Measurements from ENCODE around the gene PMM1. TPM values are rescaled to one million over a fixed set of nuclear protein-coding genes. Genes with fewer than 3 reads are reported as not detected.

PMM1 gene
- total and polyA plus RNA-seq, 9 donors, result 19.9 to 76.6 (median 55.7) TPM

DNA sequence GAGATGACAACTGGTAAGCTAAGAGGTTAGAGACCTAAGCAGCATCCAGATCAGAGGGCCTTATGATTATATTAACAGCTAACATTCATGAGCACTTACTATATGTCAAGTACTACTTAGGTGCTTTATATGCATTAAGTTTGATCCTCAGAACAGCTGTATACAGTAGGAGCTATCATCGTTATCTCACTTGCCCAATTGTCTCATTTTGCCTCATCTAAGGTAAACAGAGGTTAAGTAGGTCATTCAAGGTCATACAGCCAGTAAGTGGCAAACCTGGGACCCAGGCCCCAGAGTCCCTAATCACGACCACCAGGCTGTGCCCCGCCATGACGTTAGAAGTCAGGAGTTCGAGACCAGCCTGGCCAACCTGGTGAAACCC lies 40.8 kb downstream of the PMM1 start:
- TF ChIP-seq, protein P1, sequence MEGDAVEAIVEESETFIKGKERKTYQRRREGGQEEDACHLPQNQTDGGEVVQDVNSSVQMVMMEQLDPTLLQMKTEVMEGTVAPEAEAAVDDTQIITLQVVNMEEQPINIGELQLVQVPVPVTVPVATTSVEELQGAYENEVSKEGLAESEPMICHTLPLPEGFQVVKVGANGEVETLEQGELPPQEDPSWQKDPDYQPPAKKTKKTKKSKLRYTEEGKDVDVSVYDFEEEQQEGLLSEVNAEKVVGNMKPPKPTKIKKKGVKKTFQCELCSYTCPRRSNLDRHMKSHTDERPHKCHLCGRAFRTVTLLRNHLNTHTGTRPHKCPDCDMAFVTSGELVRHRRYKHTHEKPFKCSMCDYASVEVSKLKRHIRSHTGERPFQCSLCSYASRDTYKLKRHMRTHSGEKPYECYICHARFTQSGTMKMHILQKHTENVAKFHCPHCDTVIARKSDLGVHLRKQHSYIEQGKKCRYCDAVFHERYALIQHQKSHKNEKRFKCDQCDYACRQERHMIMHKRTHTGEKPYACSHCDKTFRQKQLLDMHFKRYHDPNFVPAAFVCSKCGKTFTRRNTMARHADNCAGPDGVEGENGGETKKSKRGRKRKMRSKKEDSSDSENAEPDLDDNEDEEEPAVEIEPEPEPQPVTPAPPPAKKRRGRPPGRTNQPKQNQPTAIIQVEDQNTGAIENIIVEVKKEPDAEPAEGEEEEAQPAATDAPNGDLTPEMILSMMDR (IDR thresholded peaks at IDR 0.05), result no peak
- TF ChIP-seq POLR2A (IDR thresholded peaks at IDR 0.05) (no peak), EP300 (IDR thresholded peaks at IDR 0.05) (no peak)
- 87 to 98% (median 90%) methylated on average over 5 of the region's 5 CpGs for WGBS, 3 donors
- Histone ChIP-seq H3K9me3 (no peaks in the 10 kb centered on the region), H3K4me1 (ENCODE audit: insufficient read depth) (no peaks in the 10 kb centered on the region), H3K27ac (no peak overlapping the region), H3K27me3 (no peaks in the 10 kb centered on the region), H3K4me3 (no peak overlapping the region), H3K36me3 (no peaks in the 10 kb centered on the region)
- intact Hi-C loops (cut with DNase I), result loop anchor here in 1 of 4 donors (10.0 kb wide), 1 partner anchor 46 kb away; no protein-coding TSS in a partner anchor
- DNase-seq, result no peak

DNA sequence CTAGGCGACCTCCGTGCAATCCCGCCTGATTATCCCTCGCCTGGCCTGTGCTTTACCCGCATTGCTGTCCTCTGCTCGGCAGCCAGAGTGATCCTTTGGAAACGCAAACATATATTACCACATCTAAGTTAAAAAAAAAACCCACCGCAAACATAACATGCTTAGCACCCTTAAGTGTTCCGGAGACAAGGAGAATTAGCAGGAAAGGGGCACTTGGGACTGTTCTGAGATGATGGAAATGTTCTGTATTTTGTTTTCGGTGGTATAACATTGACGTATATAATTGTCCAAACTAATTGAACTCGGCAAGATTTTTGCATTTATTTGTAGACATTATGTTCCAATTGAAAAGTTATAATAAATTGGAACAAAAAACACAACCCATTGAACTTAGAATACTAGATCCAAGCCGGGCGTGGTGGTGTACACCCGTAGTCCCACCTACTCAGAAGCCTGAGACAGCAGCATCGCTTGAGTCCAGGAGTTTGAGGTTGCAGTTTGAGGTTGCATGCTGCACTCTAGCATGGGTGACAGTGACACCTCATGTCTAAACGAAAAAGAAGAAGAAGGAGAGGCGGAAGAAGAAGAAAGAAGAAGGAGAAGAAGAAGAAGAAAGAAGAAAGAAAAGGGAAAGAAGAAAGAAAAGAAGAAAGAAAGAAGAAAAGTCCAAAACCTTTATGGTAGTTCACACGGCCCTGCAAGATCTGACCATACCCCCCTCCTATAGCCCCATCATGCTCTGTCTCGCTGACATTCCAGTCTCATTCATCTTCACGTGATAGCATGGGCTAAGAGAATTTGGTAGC lies 44.8 kb downstream of the PMM1 start:
- H3K4me1 ChIP-seq (ENCODE audit: insufficient read depth), result peaks cover 5% of the 10 kb centered on the region
- no peak overlapping the region for H3K27ac ChIP-seq
- no peaks in the 10 kb centered on the region for H3K27me3 ChIP-seq
- H3K9me3 ChIP-seq, result no peaks in the 10 kb centered on the region
- intact Hi-C loops (cut with DNase I), result loop anchor here in 3 of 4 donors (5.0 to 10.0 kb wide), 2 partner anchors 50 to 52 kb away; no protein-coding TSS in a partner anchor
- 22 to 25% (median 24%) methylated on average over 21 of the region's 21 CpGs for WGBS, 3 donors
- no peak for TF ChIP-seq EP300 (IDR thresholded peaks at IDR 0.05)
- H3K4me3 ChIP-seq, result peak overlapping the region; percentile 83
- no peaks in the 10 kb centered on the region for H3K36me3 ChIP-seq
- DNase-seq, result no peak

- Histone ChIP-seq H3K27me3 (no peaks in the 10 kb centered on the region), H3K36me3 (no peaks in the 10 kb centered on the region), H3K27ac (peak within 1 kb of the TSS; percentile 65 to 76), H3K4me3 (peak within 1 kb of the TSS; percentile 83), H3K4me1 (ENCODE audit: insufficient read depth) (peaks cover 5% of the 10 kb centered on the region), H3K9me3 (no peaks in the 10 kb centered on the region)
- WGBS, 3 donors, result 1 to 2% (median 1%) methylated on average over 76 to 80 of the region's 80 CpGs
- DNase-seq, result peak; percentile 98 to 99 (median 99)
- intact Hi-C loops (cut with DNase I), result loop anchor here in 3 of 4 donors (5.0 to 10.0 kb wide), 2 partner anchors 51 to 53 kb away; no protein-coding TSS in a partner anchor
- TF ChIP-seq POLR2A (IDR thresholded peaks at IDR 0.05) (peak; percentile 58), EP300 (IDR thresholded peaks at IDR 0.05) (no peak)
- TF ChIP-seq, protein P1 (IDR thresholded peaks at IDR 0.05), result peak; percentile 56 to 65 (median 64)
These were observed 45.6 kb downstream of the PMM1 start, which contains the start of gene POLR3H for GRCh38 chr22:41543854-41544670. TSS of gene POLR3H (minus strand) at chr22:41544470. CDS start at chr22:41544101, 369 bp downstream.

DNA sequence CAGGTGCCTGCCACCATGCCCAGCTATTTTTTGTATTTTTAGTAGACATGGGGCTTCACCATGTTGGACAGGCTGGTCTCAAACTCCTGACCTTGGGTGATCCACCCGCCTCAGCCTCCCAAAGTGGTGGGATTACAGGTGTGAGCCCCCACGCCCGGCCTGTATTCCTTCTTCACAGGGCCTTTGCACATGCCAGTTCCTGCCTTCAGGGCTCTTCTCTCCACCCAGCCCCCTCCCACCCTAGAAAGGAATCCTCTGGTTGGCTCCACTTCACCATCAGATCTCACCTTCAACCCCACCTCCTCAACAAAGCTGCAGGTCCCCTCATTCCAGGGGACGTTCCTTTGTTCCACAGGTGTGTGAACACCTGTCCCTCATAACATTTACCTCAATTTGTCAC lies 47.4 kb downstream of the PMM1 start:
- Histone ChIP-seq H3K4me1 (ENCODE audit: insufficient read depth) (peaks cover 5% of the 10 kb centered on the region), H3K36me3 (no peaks in the 10 kb centered on the region), H3K27me3 (no peaks in the 10 kb centered on the region), H3K4me3 (no peak overlapping the region), H3K9me3 (no peaks in the 10 kb centered on the region), H3K27ac (peak overlapping the region in 1 of 2 donors; percentile 2)
- TF ChIP-seq EP300 (IDR thresholded peaks at IDR 0.05) (no peak), POLR2A (IDR thresholded peaks at IDR 0.05) (no peak)
- TF ChIP-seq, protein P1 (IDR thresholded peaks at IDR 0.05), result no peak
- WGBS, 3 donors, result 80 to 87% (median 84%) methylated on average over 4 of the region's 4 CpGs
- no peak for DNase-seq
- intact Hi-C loops (cut with DNase I), result loop anchor here in 3 of 4 donors (5.0 to 10.0 kb wide), 2 partner anchors 53 to 55 kb away; no protein-coding TSS in a partner anchor
